HG03095 (cell line): ENCODE data around the gene ZNF598.
"Not testable (repeated sequence)": the region's sequence is repeated elsewhere in the genome, so short reads cannot be mapped to it uniquely, and the experiment has no call there.

Experiments
- ATAC-seq: cut with Tn5 transposase; IDR thresholded peaks from one replicate; pipeline ENCODE4 v1.9.1; 2021; ENCODE audit warnings: moderate library complexity; ENCODE audit not compliant: unreplicated experiment

The ZNF598 gene

DNA sequence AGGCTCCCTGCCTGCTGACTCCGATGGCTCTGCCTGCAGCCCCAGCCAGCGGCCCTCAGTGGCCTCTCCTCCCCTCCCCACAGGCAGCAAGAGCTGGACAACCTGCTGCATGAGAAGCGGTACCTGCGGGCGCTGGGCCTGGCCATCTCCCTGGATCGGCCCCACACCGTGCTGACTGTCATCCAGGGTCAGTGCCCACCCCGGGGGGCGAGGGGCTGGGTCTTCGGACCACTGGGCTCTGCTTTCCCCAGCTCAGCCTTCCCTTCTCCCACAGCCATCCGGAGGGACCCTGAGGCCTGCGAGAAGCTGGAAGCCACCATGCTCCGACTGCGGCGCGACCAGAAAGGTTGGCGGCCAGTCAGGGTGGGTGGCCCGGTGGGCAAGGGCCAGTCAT, 31.7 kb downstream of the ZNF598 start:
- ATAC-seq: no peak

DNA sequence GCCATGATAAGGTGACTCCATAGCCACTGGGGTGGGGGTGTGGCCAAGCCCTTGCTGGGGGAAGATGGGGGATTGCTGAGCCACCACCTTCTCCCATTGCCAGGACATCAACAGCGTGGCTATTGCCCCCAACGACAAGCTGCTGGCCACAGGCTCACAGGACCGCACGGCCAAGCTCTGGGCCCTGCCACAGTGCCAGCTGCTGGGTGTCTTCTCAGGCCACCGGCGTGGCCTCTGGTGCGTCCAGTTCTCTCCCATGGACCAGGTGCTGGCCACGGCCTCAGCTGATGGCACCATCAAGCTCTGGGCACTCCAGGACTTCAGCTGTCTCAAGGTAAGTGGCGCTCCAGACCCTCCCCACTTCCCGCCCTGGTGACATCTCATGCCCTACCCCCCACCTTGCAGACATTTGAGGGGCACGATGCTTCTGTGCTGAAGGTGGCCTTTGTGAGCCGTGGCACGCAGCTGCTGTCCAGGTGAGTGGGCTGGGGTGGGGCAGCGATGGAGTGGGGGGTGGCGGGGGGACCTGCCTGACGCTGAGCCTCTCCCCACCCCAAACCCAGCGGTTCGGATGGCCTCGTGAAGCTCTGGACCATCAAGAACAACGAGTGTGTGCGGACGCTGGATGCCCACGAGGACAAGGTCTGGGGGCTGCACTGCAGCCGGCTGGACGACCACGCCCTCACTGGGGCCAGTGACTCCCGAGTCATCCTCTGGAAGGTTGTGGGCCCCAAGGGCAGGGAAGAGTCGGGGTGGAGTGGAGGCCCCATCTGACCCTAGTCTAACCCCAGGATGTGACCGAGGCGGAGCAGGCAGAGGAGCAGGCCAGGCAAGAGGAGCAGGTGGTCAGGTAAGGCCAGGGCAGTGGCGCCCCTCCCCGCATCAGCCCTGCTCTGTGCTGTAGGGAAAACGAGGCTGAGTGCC, 32.4 kb downstream of the ZNF598 start:
- no peak for ATAC-seq

DNA sequence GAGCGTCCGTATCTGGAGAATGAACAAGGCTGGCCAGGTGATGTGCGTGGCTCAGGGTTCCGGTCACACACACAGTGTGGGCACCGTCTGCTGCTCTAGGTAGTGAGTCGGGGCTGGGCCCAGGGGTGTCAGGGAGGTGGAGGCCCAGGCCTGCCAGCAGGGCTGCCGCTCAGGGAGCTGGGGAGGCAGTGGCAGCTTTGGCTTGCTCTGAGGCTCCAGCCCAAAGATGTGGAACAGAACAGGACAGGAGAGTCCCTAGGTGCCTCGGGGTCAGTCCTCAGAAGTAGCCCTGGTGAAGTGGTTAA, 33.5 kb downstream of the ZNF598 start:
- no peak for ATAC-seq

GRCh38 chr16:1975432-1976215, 34.0 kb downstream of the ZNF598 start:
- no peak for ATAC-seq

DNA sequence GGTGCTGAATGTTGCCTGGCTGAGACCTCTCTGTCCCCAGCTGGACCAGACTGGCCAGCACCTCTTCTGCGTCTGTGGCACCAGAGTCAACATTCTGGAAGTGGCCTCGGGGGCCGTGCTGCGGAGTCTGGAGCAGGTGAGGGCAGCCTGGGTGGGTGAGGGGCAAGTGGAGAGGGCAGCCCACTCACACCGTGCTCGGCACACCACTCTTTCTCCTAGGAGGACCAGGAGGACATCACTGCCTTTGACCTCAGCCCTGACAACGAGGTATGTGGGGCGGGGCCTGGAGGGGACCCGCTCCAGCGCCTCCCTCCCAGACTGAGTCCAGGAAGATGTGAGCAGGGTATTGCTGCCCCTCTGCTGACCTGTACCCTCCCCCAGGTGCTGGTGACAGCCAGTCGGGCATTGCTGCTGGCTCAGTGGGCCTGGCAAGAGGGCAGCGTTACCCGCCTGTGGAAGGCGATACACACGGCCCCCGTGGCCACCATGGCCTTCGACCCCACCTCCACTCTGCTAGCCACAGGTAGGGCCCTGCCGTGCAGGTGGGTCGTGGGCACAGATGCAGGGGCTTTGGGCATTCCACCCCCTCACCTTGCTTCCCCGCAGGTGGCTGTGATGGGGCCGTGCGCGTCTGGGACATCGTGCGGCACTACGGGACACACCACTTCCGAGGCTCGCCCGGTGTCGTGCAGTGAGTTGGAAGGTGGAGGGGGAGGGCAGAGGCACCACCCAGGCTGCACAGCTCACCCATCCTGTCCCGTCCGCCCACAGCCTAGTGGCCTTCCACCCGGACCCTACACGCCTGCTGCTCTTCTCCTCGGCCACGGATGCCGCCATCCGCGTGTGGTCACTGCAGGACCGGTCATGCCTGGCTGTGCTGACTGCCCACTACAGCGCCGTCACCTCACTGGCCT, 35.2 kb downstream of the ZNF598 start:
- ATAC-seq: no peak

DNA sequence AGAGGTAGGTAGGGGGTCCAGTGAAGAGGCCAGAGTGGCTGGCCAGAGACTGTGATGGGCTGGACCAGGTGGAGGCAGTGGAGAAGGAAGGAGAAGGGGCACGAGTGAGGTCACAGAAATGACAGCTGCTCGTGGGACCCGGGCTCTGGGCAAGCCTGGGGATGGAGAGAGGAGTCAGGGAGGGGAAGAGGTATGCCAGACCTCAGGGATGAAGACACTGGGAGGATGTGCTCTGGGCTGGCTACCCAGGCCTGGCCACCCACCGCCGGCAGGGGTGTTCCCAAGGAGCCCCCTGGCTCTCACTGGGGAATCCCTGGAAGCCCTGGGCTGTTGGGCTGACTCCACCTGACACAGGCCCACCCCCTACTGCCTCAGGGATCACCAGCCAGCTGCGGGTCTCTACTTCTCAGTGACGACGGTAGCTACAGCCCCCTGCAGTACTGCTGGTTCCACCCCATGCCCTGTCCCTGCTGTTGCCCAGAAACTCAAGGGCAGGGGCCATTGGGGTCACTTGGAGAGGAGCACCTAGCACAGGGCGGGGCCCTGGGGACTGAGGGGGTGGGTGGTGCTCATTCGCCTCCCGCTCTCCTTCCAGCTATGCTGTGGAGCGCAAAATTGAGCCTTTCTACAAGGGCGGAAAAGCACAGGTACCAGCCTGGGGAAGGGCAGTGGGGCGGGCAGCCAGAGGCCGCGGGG, 36.0 kb downstream of the ZNF598 start:
- no peak for ATAC-seq

DNA sequence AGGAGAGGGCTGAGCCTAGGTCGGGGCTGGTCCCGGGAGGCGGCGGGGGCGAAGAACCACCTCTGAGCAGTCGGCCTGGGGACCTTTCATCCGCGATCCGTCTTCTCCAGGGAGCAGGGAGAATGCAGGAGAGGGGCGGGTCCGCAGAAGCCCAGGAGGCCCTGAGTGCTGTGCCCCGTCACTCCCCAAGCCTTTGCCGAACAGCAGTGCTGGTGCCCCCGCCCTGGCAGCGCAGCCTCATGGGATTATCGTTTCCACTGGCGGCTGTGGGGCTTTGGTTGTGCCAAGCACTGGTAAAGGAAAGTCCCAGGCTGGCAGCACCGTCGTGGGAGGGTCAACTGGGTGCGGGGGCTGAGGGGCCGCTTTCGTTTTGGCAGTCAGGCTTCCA, 37.1 kb downstream of the ZNF598 start:
- ATAC-seq: no peak

- peak; percentile 57 for ATAC-seq
Measured at GRCh38 chr16:1971796-1972489, 37.7 kb downstream of the ZNF598 start, which contains the start of gene TBL3. Gene TBL3 (plus strand): TSS chr16:1972053. CDS start chr16:1972165, 112 bp downstream.

DNA sequence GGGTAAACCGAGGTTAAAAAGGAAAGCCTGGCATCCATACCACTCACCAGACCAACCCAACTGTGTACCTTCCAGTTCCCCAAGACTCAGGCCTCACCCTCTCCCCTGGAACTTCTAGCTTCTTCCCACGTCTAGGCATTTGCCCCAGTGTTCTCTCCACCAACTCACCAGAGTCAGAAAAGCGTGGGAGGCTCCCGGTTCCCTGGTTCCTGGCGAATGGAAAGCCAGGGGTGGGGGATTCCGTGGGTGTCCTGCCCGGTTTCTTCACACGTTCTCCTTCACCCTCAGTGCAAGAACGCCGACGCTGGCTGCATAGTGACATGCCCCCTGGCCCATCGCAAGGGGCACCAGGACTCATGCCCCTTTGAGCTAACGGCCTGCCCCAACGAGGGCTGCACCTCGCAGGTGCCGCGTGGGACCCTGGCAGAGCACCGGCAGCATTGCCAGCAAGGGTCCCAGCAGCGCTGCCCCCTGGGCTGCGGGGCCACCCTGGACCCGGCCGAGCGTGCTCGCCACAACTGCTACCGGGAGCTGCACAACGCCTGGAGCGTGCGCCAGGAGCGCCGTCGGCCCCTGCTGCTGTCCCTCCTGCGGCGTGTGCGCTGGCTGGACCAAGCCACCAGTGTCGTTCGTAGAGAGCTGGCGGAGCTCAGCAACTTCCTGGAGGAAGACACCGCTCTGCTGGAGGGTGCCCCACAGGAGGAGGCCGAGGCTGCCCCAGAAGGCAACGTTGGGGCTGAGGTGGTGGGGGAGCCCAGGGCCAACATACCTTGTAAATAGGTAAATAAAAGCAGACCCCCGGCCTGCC, 41.3 kb downstream of the ZNF598 start:
- ATAC-seq: no peak

GRCh38 chr16:1966460-1966859, 43.2 kb downstream of the ZNF598 start, which contains the start of gene RNF151:
Gene RNF151 (plus strand): TSS chr16:1966856. CDS start chr16:1966882, 26 bp downstream.
- no peak for ATAC-seq

- ATAC-seq: no peak
Measured at GRCh38 chr16:1965396-1966001, 44.1 kb downstream of the ZNF598 start.

GRCh38 chr16:1964506-1965395, 44.9 kb downstream of the ZNF598 start, which contains the start of gene RPS2:
Gene RPS2 (minus strand): TSS chr16:1964826. CDS start chr16:1964625, 201 bp downstream.
- ATAC-seq: peak; percentile 75

- ATAC-seq: no peak
Measured at GRCh38 chr16:1963806-1964505, 45.7 kb downstream of the ZNF598 start.

GRCh38 chr16:1962161-1963153, 47.2 kb downstream of the ZNF598 start:
- not testable (repeated sequence) for ATAC-seq

DNA sequence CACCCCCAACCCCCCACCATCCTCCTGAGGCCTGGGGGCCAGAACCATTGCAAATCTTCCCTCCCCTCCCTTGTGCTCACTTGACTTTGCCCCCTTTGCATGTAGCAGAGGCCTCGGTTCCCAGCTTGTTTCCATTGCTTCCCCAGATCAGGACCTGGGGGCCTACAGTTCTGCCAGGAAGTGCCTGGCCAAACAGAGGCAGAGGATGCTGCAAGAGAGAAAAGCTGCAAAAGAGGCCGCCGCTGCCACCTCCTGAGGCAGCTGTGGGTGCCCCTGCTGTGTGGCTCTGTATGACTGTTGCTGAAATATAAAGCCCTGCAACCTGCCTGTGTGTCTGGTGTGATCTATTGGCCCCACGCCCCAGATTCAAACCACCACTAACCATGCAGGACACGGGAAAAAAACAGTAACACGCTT, 48.0 kb downstream of the ZNF598 start:
- no peak for ATAC-seq
